Heart left ventricle (tissue), 16 donors: Measurements from ENCODE around the gene USP9X. TPM values are rescaled to one million over a fixed set of nuclear protein-coding genes. Genes with fewer than 3 reads are reported as not detected.

ENCODE experiments used
- ATAC-seq, 4 donors: fragments of 200-7000 bp; cut with Tn5 transposase; one replicate each; pipeline ENCODE4 v1.9.1; 2020 to 2022; ENCODE audit warnings: moderate library complexity in 4 of 4, mild to moderate bottlenecking in 3 of 4, moderate number of reproducible peaks in 1 of 4
- DNase-seq, 5 donors: peaks; one replicate each; pipeline ENCODE4 v3.0.0-alpha.2; 2020
- H3K27ac ChIP-seq, 12 donors: fragments of 200-600 bp; sonication (generic) in 4 of 12; one replicate each; pipeline versions ENCODE4 v1.5.0 to v1.8.0; 2016 to 2022; ENCODE audit warnings: mild to moderate bottlenecking in 2 of 12
- H3K27me3 ChIP-seq, 9 donors: fragments of 200-600 bp; sonication (generic) in 2 of 9; one replicate each; pipeline versions ENCODE4 v1.5.1 to v1.8.0; 2016 to 2022; ENCODE audit warnings: mild to moderate bottlenecking in 3 of 9
- H3K36me3 ChIP-seq, 9 donors: fragments of 200-600 bp; sonication (generic) in 2 of 9; one replicate each; pipeline versions ENCODE4 v1.5.0 to v1.8.0; 2018 to 2022; ENCODE audit warnings: mild to moderate bottlenecking in 2 of 9
- H3K4me1 ChIP-seq, 12 donors: fragments of 200-600 bp; sonication (generic) in 4 of 12; one replicate each; pipeline versions ENCODE4 v1.5.0 to v1.8.0; 2016 to 2022; ENCODE audit warnings: mild to moderate bottlenecking in 3 of 12
- H3K4me3 ChIP-seq, 12 donors: fragments of 200-600 bp; sonication (generic) in 4 of 12; one replicate each; pipeline versions ENCODE4 v1.5.0 to v1.8.0; 2017 to 2022; ENCODE audit warnings: mild to moderate bottlenecking in 9 of 12, moderate library complexity in 4 of 12
- H3K9me3 ChIP-seq, 12 donors: fragments of 200-600 bp; sonication (generic) in 4 of 12; one replicate each; pipeline versions ENCODE4 v1.5.0 to v1.8.0; 2016 to 2022; ENCODE audit warnings: mild to moderate bottlenecking in 1 of 12
- CTCF ChIP-seq, 12 donors: fragments of 200-600 bp; sonication (generic) in 4 of 12; IDR thresholded peaks; one replicate each; pipeline versions ENCODE4 v1.5.0 to v1.8.0; 2018 to 2022; ENCODE audit warnings: antibody characterized with exemption in 12 of 12, mild to moderate bottlenecking in 5 of 12
- POLR2A ChIP-seq, 2 donors: fragments of 450-650 bp; IDR thresholded peaks; one replicate each; pipeline ENCODE4 v1.6.1; 2017; ENCODE audit warnings: antibody characterized with exemption in 2 of 2, mild to moderate bottlenecking in 2 of 2, moderate library complexity in 2 of 2
- WGBS, 4 donors: extraction: QIAGEN DNeasy Blood & Tissue Kit in 2 of 4; methylation state at CpG; one replicate each; pipeline versions ENCODE4 v1.1.5 to v1.1.7; 2013 to 2018; 5-methylcytosine and 5-hydroxymethylcytosine counted together
- intact Hi-C, 10 donors: fragments of 100-400 bp; cut with DNase I; formaldehyde crosslinking; loops; one replicate each; pipeline versions ENCODE4 v1.11.1 to v1.14.2; 2022
- polyA plus RNA-seq, 2 donors: library from polyadenylated mRNA; stranded (reverse); fragments of 200-250 nt; gene quantifications; one replicate each; pipeline ENCODE4 v1.2.3, GENCODE V29; 2013
- total RNA-seq, 9 donors: library from RNA; depleted of rRNA in 2 of 9; stranded (reverse); fragments of >200 nt in 2 of 9; fragmentation: NEBNext Ultra II Directional in 3 of 9; extraction: Animal tissue kit (Norgen Biotek cat#: 25700) in 3 of 9; gene quantifications; one replicate each; pipeline versions ENCODE4 v1.1.0 to v1.2.4, GENCODE V29; 2016 to 2023
- donor health status: ischemic (EF 13 %, LVEDD 7.1; RV severe dilation, severe dysfunction).
- donor health status: healthy with polysubstance abuse.
- donor health status: DM: no; HTN: yes; CAD: no.
- donor health status: DM: no; HTN: no; CAD: no.
- donor health status: ischemic (EF 25% LVEDD 6.9; RV normal size, moderate dysfunction).
- donor health status: ischemic (EF 25% LVEDD 5.7; RV mildly dilated, moderate dysfunction).
- donor health status: healthy.
- donor health status: DM: yes; HTN: yes; CAD: no.
- donor health status: ischemic (EF 35%, LVEDD 5.7; RV mildly dilated, moderate dysfunction).
- donor health status: nonischemic (EF 11% LVEDD 7.7; RV severe dilation, severe dysfunction).
- donor health status: DM: yes; HTN: yes; CAD: no.
- donor health status: PGD.
- donor health status: ischemic (EF 29% LVEDD 5.4; RV normal size, mild dysfunction).
- donor health status: nonischemic (EF 23%, LVEDD 6.1; RV moderate dilation, normal function).

Gene USP9X
- total and polyA plus RNA-seq, 11 donors = 9.5 to 80.1 (median 66.4) TPM

GRCh38 chrX:41122664-41123257 is 37.5 kb downstream of the USP9X start:
- Histone ChIP-seq H3K9me3 (peaks cover 0 to 4% (median 0%) of the 10 kb centered on the region in 12 donors), H3K4me1 (peaks cover 0 to 54% (median 8%) of the 10 kb centered on the region in 12 donors), H3K4me3 (no peak overlapping the region), H3K36me3 (peaks cover 0 to 21% (median 10%) of the 10 kb centered on the region in 9 donors), H3K27me3 (no peaks in the 10 kb centered on the region), H3K27ac (no peak overlapping the region)
- no peak for ATAC-seq
- intact Hi-C loops = no loop called here
- TF ChIP-seq CTCF (IDR thresholded peaks at IDR 0.05) (no peak), POLR2A (IDR thresholded peaks at IDR 0.05) (no peak)
- no peak for DNase-seq
- 90 to 97% (median 93%) methylated on average over 7 of the region's 7 CpGs for WGBS, 4 donors

- intact Hi-C loops = no loop called here
- H3K27ac ChIP-seq = no peak overlapping the region
- no peaks in the 10 kb centered on the region for H3K27me3 ChIP-seq
- DNase-seq = no peak
- H3K4me1 ChIP-seq = peaks cover 0 to 23% (median 8%) of the 10 kb centered on the region in 12 donors
- peaks cover 0 to 2% (median 0%) of the 10 kb centered on the region in 12 donors for H3K9me3 ChIP-seq
- ATAC-seq = no peak
- 17 to 56% (median 35%) methylated on average over 6 of the region's 6 CpGs for WGBS, 4 donors
- peaks cover 0 to 55% (median 41%) of the 10 kb centered on the region in 9 donors for H3K36me3 ChIP-seq
- TF ChIP-seq POLR2A (IDR thresholded peaks at IDR 0.05) (no peak), CTCF (IDR thresholded peaks at IDR 0.05) (no peak)
- H3K4me3 ChIP-seq = no peak overlapping the region
Measured at GRCh38 chrX:41127477-41128192, 42.4 kb downstream of the USP9X start.

GRCh38 chrX:41128955-41129354 is 43.7 kb downstream of the USP9X start:
- Histone ChIP-seq H3K27me3 (no peaks in the 10 kb centered on the region), H3K4me3 (no peak overlapping the region), H3K9me3 (no peaks in the 10 kb centered on the region), H3K36me3 (peaks cover 0 to 67% (median 52%) of the 10 kb centered on the region in 9 donors), H3K4me1 (peaks cover 0 to 23% (median 8%) of the 10 kb centered on the region in 12 donors), H3K27ac (no peak overlapping the region)
- WGBS, 4 donors = 94 to 100% (median 97%) methylated on average over 4 of the region's 4 CpGs
- ATAC-seq (no peak), DNase-seq (no peak)
- no peak for TF ChIP-seq POLR2A (IDR thresholded peaks at IDR 0.05)
- no peak for TF ChIP-seq CTCF (IDR thresholded peaks at IDR 0.05)
- intact Hi-C loops = no loop called here

- no peak for ATAC-seq
Measured at GRCh38 chrX:41131766-41132165, 46.5 kb downstream of the USP9X start.

More at GRCh38 chrX:41131766-41132165, 46.5 kb downstream of the USP9X start:
- H3K27ac ChIP-seq = no peak overlapping the region
- DNase-seq = no peak
- TF ChIP-seq POLR2A (IDR thresholded peaks at IDR 0.05) (no peak), CTCF (IDR thresholded peaks at IDR 0.05) (no peak)
- H3K27me3 ChIP-seq = peaks cover 0 to 4% (median 0%) of the 10 kb centered on the region in 9 donors
- 97 to 100% (median 97%) methylated on average over 1 of the region's 1 CpG for WGBS, 4 donors
- peaks cover 0 to 79% (median 69%) of the 10 kb centered on the region in 9 donors for H3K36me3 ChIP-seq
- intact Hi-C loops = no loop called here
- no peak overlapping the region for H3K4me3 ChIP-seq
- no peaks in the 10 kb centered on the region for H3K9me3 ChIP-seq
- peaks cover 0 to 20% (median 8%) of the 10 kb centered on the region in 12 donors for H3K4me1 ChIP-seq
